Gastrocnemius medialis (tissue), 4 donors: ENCODE results near the gene SP140L.

Source experiments
- POLR2A ChIP-seq, 2 donors: fragments of 450-650 bp; IDR thresholded peaks; one replicate each; pipeline ENCODE4 v1.6.1; 2017; ENCODE audit warnings: antibody characterized with exemption in 2 of 2, mild to moderate bottlenecking in 2 of 2, moderate library complexity in 2 of 2
- TF ChIP-seq, protein P1 (sequence below), 5 experiments: fragments of 450-650 bp in 3 of 5; fragments of 200-600 bp in 2 of 5; sonication (generic) in 2 of 5; IDR thresholded peaks in 4 of 5; conservative IDR thresholded peaks in 1 of 5; 1 replicate in 4 of 5; 2 replicates in 1 of 5; pipeline ENCODE4 v1.5.1; 2016 to 2019; ENCODE audit warnings: antibody characterized with exemption in 5 of 5, mild to moderate bottlenecking in 3 of 5, moderate library complexity in 3 of 5

- TF ChIP-seq, protein P1, sequence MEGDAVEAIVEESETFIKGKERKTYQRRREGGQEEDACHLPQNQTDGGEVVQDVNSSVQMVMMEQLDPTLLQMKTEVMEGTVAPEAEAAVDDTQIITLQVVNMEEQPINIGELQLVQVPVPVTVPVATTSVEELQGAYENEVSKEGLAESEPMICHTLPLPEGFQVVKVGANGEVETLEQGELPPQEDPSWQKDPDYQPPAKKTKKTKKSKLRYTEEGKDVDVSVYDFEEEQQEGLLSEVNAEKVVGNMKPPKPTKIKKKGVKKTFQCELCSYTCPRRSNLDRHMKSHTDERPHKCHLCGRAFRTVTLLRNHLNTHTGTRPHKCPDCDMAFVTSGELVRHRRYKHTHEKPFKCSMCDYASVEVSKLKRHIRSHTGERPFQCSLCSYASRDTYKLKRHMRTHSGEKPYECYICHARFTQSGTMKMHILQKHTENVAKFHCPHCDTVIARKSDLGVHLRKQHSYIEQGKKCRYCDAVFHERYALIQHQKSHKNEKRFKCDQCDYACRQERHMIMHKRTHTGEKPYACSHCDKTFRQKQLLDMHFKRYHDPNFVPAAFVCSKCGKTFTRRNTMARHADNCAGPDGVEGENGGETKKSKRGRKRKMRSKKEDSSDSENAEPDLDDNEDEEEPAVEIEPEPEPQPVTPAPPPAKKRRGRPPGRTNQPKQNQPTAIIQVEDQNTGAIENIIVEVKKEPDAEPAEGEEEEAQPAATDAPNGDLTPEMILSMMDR (IDR thresholded peaks at IDR 0.05 in 4 of 5, conservative IDR thresholded peaks at IDR 0.05 in 1 of 5): no peak
- TF ChIP-seq POLR2A (IDR thresholded peaks at IDR 0.05): no peak
Measured at GRCh38 chr2:230422149-230422548, 95.2 kb downstream of the SP140L start.
